ENCODE data around the gene WDTC1.

WDTC1 gene

DNA sequence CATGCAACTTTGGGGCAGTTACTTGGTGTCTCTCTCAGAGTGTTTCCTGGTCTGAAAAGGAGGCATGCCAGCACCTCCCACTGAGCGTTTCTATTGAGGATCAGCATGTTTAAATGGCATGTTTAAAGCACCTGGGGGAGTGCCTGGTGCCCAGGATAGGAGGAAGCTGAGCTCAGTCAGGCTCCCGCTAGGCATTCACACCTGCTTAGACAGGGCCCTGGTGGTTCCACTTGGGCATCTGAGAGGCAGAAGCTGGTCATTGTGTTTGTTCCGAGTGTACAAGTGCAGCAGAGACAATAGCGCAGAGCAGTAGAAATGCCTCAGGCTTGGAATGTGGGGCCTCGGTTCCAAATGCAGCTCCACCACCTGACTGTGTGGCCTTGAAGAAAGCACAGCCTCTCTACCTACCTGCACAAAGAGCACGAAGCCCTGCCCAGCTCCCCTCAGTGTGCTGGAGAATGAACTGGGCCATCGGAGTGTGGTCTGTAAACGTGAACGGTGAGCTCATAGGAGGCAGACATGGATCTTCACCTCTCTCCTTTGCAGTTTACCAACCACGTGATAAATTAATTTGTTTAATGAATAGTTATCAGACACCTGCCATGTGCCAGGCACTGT lies 67.3 kb downstream of the WDTC1 start:
- no peak for DNase-seq (ENCODE audit: low read depth)

DNA sequence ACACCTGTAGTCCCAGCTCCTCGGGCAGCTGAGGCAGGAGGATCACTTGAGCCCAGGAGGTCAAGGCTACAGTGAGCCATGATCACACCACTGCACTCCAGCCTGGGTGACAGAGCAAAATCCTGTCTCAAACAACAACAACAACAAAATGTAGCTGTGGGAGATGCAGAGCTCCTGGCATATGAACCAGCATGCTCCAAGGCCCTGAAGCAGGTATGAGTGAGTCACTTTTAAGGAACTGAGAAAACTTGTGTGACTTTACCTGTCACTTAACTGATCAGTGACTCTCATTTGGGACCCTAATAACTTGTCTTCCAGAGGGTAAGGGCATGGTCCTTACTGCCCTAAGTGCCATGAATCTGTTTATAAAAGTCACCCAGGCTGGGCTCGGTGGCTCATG lies 68.2 kb downstream of the WDTC1 start:
- DNase-seq (ENCODE audit: low read depth): no peak

DNA sequence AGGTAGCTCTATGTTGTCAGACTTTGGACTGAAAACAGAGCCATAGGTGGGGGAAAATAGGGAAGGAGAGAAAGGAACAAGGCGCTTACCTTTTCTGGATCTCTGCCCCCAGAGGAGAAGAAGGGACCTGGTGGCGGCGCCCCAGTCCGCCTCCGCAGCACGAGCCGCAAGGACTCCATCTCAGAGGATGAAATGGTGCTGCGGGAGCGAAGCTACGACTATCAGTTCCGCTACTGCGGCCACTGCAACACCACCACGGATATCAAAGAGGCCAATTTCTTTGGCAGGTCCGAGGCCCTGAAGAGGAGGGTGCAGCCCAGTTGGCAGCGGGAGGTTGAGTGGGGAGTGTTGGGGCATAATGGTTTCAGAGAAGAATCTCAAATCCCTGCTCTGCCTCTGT lies 69.1 kb downstream of the WDTC1 start:
- DNase-seq (ENCODE audit: low read depth): no peak

DNA sequence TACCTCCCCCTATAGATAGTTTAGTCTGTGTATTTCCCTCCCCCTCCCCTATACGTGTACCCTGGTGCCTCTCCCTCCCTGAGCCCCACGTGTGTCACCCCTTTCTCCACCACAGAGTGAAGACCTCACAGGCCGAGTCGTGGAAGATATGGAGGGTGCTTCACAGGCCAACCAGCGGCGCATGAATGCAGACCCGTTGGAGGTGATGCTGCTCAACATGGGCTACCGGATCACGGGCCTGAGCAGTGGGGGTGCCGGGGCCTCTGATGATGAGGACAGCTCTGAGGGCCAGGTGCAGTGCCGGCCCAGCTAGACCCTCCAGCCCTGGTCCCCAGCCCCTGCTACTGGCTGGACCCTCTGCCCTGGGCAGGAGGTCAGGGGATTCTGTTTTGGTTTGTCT lies 71.6 kb downstream of the WDTC1 start:
- no peak for DNase-seq (ENCODE audit: low read depth)

DNA sequence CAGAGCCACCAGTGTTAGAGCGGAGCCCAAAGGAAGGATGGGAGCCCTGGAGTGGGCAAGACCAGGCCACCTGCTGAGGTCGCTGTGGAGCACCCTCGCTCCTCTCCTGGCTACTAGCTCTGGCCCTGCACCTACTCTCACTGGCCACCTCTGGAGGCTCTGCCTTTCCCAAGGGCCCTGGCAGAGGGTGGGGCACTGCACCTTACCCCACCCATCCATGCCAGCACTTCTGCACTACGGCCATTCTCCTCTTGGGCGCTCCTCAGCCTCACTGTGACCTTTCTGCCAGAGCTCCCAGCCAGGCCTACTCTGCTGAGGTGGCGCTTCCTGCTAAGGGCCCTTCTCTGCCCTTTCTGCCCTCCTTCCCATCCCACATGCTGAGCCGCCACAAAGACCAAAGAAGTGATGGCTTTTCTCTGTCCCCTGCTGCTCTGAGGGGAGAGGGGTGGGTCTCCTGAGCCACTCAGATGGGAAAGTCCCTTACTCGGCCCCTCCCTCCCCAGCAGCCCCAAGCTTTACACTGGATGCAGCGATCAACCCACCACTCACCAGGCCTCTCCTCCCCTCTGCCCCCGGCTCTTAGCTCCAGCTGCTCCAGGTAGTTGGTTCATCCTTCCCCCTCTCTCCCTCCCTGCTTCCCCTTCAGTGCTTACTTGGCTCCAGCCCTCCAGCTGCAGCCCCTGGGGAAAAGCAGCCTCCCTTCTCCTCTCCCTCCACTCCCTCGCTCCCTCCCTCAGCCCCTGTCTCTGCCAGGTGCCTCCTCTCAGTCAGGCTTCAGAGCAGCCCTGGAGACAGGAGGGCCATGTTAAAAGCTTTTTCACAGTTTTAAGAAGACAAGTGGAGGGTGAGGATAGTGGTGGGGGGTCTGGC lies 72.7 kb downstream of the WDTC1 start:
- no peak for DNase-seq (ENCODE audit: low read depth)

DNA sequence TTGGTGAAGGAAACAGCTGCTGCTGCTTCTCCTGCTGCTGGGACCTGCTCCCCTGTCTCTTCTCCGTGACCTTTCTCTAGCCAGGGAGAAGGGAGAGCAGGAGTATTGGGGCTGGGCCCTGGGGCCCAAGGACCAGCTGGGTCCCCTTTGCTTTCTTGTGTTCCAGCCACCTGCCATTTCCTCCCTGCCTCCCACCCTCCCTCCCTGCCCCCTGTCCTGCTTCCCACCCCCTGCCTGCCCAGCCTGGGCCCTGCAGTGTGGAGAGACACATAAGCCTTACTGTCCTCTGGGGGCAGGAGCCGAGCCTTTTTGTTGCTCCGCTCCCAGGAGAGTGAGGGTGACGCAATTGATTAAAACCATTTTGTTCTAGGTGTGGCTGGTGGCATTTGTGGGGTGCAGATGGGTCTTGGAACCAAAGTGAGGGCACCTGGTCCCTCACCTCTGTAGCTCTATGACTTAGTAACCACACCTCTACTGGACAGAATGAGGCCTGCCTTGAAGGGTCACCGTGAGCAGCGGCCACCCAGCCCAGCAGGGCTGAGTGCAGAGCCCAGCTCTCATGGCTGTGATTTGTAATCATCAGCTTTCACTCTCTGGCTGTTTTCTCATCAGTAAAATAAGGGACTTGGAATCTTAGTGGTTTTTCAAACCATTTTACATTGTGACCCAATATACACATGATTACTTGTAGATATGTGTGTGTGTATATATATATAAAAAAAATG lies 73.6 kb downstream of the WDTC1 start:
- DNase-seq (ENCODE audit: low read depth): no peak

DNA sequence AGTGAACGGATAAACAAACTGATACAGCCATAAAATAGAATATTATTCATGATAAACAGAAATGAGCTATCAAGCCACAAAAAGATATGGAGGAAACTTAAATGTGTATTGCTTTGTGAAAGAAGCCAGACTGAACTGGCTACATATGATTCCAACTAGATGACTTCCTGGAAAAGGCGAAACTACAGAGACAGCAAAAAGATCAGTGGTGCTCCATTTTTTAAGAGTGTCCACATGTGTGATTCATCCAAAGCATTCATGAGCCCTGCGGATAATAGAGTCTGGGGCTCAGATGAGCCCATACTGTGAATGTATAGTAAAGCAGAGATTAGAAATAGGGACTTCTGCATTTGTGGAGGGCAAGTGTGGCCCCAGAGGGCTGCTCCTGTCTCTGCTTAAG lies 79.7 kb downstream of the WDTC1 start:
- DNase-seq (ENCODE audit: low read depth): no peak

DNA sequence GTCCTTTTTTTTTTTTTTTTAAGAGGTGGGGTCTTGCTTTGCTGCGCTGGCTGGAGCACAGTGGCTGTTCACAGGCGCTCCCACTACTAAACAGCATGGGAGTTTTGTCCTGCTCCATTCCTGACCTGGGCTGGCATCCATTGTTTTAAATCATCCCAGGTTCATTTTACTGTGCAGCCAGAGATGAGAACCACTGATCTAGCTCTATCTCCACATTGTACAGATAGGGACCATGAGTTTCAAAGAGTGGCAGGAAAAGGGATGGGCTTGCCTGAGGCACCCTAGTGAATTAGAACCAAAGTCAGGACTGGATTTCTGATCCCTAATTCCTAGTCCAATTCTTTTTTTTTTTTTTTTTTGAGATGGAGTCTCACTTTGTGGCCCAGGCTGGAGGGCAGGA lies 80.3 kb downstream of the WDTC1 start:
- DNase-seq (ENCODE audit: low read depth): no peak

DNA sequence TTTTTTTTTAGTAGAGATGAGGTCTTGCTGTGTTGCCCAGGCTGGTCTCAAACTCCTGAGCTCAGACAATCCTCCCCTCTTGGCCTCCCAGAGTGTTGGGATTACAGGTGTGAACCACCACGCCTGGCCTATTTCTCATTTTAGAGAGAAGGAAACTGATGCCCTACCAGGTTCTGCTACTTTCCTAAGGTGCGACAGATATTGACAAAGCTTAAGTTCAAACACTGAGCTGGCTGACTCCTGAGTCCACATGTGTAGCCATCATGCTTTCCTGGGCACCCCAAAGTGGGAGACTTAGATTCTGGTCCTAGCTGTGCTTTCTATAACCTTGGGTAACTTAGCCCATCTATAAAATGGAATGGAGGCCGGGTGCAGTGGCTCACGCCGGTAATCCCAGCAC lies 82.4 kb downstream of the WDTC1 start:
- DNase-seq (ENCODE audit: low read depth): no peak

DNA sequence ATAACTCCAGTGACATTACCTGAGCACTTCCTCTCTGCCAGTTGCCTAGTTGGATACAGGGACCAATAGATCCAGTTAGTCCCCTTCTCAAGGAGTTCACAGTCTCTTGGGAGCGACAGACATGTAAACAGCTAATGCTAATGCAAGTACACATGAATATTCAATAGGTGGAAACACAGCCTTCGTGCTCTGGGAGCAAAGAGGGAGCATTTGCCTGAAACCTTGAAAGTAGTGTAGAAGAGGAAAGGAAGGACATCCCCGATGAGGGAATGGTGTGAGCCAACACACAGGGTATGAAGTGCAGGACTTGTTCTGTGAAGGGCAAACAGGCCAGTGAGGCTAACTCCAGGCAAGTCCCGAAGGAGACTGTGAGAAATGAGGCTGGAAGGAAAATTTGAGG lies 83.7 kb downstream of the WDTC1 start:
- no peak for DNase-seq (ENCODE audit: low read depth)

DNA sequence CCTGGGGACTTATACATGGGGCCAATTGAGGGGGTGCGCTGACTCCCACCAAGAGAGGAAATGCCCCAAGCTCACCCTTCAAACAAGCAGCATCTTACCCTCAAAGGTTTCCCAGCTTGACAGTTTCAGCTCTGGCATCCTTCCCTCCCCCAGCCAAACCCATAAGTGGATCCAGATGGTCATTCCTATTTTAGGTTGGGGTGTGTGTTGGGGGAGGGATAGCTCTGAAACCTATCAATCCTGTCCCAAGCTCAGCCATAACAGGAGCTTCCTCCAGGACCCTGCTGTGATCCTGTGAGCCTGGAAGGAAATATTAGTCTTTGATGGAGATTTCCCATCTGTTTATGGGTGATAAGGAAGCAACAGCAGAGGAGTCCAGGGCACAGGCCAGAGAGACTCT lies 84.2 kb downstream of the WDTC1 start:
- no peak for DNase-seq (ENCODE audit: low read depth)

DNA sequence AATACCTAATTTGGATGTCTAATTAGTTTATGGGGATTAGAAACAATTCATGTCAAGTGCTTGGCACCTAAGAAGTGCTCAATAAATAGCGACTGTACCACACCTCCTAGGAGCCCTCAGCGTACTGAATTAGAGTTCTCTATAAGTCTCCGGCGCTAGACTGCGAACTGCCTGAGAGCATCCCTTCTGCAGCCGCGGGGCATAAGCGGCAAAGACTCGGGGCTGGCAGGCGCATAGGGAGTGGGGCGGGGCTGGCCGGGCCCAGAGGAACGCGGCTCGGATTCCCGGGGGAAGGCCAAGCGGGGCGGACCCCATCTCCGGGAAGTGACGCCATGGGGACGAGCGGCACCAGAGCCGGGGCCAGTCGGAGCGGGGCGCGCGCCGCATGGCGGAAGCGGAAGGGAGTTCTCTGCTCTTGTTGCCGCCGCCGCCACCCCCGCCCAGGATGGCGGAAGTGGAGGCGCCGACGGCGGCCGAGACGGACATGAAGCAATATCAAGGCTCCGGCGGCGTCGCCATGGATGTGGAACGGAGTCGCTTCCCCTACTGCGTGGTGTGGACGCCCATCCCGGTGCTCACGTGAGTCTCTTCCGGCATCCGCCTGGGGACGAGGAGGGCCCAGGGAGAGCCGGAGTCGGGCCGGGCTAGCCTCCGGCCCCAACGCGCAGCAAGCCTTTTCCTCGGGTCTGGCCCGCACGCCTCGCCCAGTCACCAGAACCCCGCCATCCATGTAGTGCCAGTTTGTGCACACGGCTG lies 87.6 kb downstream of the WDTC1 start, which contains the start of gene TMEM222:
TSS of gene TMEM222 (plus strand) at position 351 of the 756 bp plus-strand sequence. CDS start at position 386, 35 bp downstream.
- peak; percentile 95 for DNase-seq (ENCODE audit: low read depth)

DNA sequence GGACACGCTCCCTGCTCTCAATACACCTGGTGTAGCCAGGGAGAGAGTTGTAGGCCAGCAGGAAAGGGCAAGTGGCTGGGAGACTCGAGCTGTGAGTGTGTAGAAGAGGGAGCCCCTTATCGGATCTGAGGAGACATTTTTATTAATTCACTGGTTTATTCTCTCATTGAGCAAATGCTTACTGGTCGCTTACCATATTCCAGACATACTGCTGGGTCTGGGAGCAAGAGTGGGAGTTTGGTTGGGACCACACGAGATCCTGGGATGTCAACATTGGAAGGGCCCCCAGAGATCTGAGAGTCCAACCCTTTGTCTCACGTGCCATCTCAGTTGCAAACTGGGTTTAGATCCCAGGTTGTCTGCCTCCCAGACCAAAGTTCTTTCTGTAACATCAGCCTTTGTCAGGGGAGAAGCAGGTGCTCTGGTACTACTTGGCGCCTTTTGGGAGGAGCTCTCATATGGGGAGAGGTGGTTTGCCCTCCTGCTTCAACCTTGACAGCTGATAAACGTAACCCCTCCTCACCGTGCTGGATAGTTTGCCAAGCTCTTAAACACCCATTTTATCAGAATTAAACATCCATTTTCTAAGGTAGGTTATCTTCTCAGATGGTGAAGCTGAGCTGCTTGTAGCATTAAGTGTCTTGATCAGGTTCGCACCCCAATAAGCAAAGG lies 88.3 kb downstream of the WDTC1 start:
- no peak for DNase-seq (ENCODE audit: low read depth)

DNA sequence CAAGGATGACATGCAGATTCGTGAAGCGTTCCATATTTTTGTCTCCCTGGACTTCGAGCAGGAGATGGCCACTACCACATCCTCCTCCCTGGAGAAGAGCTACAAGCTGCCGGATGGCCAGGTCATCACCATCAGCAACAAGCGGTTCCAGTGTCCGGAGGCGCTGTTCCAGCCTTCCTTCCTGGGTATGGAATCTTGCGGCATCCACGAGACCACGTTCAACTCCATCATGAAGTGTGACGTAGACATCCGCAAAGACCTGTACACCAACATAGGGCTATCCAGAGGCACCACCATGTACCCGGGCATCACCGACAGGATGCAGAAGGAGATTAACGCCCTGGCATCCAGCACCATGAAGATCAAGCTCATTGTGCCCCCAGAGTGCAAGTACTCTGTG lies 90.9 kb downstream of the WDTC1 start:
- DNase-seq (ENCODE audit: low read depth): no peak

DNA sequence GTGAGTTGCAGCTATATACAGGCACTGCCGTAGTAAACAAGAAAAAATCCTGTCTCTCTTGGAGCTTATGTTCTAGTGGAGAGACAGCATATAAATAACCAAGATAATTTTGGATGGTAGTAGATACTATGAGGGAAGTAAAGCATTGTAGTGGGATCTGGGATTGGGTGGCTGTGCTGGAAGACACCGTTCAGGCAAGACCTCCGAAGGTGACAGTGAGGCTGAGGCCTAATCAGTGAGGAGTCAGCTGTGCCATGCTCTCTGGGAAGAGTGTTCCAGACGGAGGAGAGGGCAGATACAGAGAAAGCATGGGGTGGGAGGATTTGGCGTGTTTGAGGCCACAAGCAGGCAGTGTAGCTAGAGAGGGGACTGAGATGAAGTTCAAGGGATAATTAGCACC lies 93.5 kb downstream of the WDTC1 start:
- DNase-seq (ENCODE audit: low read depth): no peak

DNA sequence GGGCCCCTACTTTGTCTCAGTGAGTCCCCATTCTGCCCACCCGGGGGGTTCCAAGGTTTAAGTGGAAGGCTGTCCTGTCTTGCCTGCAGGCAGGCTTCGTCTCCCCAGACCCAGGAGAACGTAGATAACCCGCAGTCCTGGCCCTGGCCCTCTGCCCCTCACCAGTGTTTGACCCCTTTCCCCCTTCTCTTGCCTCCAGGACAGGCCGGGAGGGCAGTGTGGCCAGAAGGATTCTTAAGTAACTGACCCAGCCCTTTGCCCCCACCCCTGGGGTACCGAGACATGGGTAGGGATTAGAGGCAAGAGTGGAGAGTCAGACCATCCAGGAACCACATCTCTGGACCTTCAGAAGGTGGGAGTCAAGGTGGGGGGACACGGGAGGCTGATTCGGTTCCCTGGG lies 96.4 kb downstream of the WDTC1 start:
- no peak for DNase-seq (ENCODE audit: low read depth)

DNA sequence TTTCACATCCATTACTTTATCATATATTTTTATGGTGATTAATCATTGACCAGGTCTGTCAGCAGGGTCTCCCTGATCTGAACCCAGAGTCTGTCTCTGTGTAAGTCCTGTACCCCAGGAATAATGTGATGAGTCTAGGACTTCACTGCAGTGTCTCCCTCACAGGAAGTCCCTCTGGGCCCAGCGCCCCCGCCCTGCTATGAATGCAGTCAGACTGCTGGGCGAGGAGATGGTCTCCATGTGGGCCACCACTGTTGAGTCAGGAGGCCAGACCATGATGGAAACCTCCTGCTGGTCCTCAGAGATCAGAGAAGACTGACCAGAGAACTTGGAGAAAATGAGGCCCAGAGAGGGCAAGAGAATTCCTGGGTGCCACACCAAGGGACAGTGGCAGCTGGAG lies 97.0 kb downstream of the WDTC1 start:
- DNase-seq (ENCODE audit: low read depth): no peak

DNA sequence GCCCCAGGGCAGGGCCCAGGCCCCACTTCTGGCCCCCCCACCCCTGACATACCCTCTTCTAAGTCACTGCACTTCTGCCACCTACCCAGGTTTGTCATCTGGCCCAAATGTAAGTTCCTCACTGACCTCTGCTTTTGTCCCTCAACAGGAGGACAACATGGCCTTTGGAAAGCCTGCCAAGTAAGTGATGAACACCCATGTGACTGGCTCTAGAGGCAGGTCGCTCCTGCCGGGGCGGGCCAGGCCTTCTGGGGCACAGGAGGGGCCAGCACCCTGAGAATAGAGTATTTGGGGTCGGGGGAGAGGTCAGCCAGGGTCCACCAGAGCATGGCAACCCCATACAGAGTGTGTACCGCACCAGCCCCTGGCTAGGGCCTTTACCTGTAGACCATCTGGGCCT lies 97.5 kb downstream of the WDTC1 start:
- no peak for DNase-seq (ENCODE audit: low read depth)

DNA sequence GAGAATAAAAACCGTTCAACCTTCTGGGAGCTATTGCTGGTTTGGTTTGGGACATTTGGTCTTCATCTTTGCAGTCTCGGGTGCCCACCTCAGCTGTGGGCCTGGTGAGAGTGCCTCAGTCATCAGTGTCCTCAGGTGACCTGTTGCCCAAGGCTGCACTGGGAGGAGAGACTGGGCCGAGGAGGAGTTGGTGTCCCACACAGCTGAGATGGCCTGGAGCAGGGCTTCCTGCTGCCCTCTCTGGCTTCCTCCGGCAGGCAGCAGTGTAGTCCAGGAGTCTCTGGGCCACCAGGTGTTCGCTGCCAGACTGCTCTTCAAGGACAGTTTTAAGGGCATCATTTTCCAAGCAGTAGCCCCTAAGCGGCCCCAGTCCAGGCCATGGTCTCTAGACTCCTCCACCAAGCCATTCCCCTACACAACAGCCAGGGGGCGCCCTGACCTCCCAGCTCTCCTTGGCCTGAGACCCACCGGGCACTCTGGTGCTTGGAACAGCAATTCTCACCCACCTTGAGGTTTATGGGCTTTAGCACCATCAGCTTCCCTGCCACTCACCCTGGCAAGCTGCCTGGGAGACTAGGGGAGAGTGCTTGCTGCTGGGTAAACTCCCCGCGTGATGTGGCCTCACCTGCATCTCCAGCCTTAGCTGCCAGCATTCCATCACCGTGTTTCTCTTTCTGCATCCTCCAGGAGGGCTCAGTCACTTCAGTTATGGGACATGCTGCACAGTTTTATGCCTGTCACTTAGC lies 98.3 kb downstream of the WDTC1 start:
- no peak for DNase-seq (ENCODE audit: low read depth)

DNA sequence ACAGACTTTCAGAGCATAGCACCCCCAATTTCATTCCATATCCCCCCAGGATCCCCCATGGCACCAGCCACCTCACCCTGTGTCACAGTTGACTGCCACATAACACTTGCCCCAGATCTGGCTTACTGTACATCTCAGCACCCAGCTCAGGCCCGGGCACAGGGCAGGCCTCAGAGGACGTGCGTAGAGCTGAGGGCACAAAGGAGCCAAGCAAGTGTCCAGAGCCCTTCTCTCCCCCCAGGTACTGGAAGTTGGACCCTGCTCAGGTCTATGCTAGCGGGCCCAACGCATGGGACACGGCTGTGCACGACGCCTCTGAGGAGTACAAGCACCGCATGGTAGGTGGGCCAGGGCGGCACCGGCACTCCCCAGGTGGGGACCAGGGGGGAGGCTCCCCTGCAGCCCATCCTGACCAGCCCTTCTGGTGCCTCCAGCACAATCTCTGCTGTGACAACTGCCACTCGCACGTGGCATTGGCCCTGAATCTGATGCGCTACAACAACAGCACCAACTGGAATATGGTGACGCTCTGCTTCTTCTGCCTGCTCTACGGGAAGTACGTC lies 99.4 kb downstream of the WDTC1 start:
- no peak for DNase-seq (ENCODE audit: low read depth)

Measured in stimulated activated CD8-positive, alpha-beta memory T cell treated with anti-CD3 and anti-CD28 coated beads, Interleukin-12 subunit alpha, Interleukin-12 subunit beta, amount 100 ng/mL, for 1 hour (primary cell).